ENCODE data around the gene THSD7B.

The THSD7B gene

GRCh38 chr2:137706786-137707613 lies 941.7 kb downstream of the THSD7B start:
- no peak overlapping the region for H3K4me3 ChIP-seq (ENCODE audit: low read depth, low read length)
- TF ChIP-seq CTCF (IDR thresholded peaks at IDR 0.05; ENCODE audit: control insufficient read depth, extremely low read depth, insufficient read depth): no peak
- DNase-seq (ENCODE audit: low read depth): no peak

- no peak for TF ChIP-seq CTCF (IDR thresholded peaks at IDR 0.05; ENCODE audit: control insufficient read depth, extremely low read depth, insufficient read depth)
- no peak for DNase-seq (ENCODE audit: low read depth)
- H3K4me3 ChIP-seq (ENCODE audit: low read depth, low read length): no peak overlapping the region
Measured at GRCh38 chr2:137708311-137708710, 943.0 kb downstream of the THSD7B start.

GRCh38 chr2:137715731-137716191 lies 950.4 kb downstream of the THSD7B start:
- H3K4me3 ChIP-seq (ENCODE audit: low read depth, low read length): no peak overlapping the region
- no peak for TF ChIP-seq CTCF (IDR thresholded peaks at IDR 0.05; ENCODE audit: control insufficient read depth, extremely low read depth, insufficient read depth)
- no peak for DNase-seq (ENCODE audit: low read depth)

GRCh38 chr2:137718786-137719185 lies 953.4 kb downstream of the THSD7B start:
- no peak overlapping the region for H3K4me3 ChIP-seq (ENCODE audit: low read depth, low read length)
- no peak for TF ChIP-seq CTCF (IDR thresholded peaks at IDR 0.05; ENCODE audit: control insufficient read depth, extremely low read depth, insufficient read depth)
- DNase-seq (ENCODE audit: low read depth): no peak

GRCh38 chr2:137721733-137722132 lies 956.4 kb downstream of the THSD7B start:
- no peak for DNase-seq (ENCODE audit: low read depth)
- no peak for TF ChIP-seq CTCF (IDR thresholded peaks at IDR 0.05; ENCODE audit: control insufficient read depth, extremely low read depth, insufficient read depth)

GRCh38 chr2:137724912-137725311 lies 959.6 kb downstream of the THSD7B start:
- DNase-seq (ENCODE audit: low read depth): no peak
- H3K4me3 ChIP-seq (ENCODE audit: low read depth, low read length): no peak overlapping the region
- no peak for TF ChIP-seq CTCF (IDR thresholded peaks at IDR 0.05; ENCODE audit: control insufficient read depth, extremely low read depth, insufficient read depth)

More at GRCh38 chr2:137721733-137722132, 956.4 kb downstream of the THSD7B start:
- no peak overlapping the region for H3K4me3 ChIP-seq (ENCODE audit: low read depth, low read length)

Data from LNCaP clone FGC (cell line).